Measurements from ENCODE around the gene AXDND1.
A peak's percentile ranks its signal among the peaks of the same experiment; 100 is the strongest.
"Not testable (repeated sequence)": the region's sequence is repeated elsewhere in the genome, so short reads cannot be mapped to it uniquely, and the experiment has no call there.

AXDND1 gene

GRCh38 chr1:179369751-179370341 is 4.1 kb downstream of the AXDND1 start:
- DNase-seq (ENCODE audit: low spot score), result peak; percentile 76

DNA sequence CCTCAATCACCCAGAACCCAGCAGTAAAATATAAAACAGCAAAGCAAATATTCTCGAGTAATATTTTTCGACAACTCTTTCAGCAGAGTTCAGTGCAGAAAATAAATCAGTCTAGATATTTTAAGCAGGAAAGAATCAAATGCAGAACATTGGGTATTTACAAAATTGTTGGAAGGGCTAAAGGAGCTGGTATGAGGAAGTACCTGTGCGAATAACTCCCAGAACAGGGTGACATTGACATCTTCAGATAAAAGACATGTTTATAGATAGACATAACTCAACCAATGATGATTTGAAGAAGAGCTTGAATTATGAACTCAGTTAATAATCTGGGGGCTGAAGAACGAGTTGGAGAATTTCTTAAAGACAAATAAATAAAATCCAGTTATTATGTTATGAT is 6.4 kb downstream of the AXDND1 start:
- no peak for DNase-seq (ENCODE audit: low spot score)

DNA sequence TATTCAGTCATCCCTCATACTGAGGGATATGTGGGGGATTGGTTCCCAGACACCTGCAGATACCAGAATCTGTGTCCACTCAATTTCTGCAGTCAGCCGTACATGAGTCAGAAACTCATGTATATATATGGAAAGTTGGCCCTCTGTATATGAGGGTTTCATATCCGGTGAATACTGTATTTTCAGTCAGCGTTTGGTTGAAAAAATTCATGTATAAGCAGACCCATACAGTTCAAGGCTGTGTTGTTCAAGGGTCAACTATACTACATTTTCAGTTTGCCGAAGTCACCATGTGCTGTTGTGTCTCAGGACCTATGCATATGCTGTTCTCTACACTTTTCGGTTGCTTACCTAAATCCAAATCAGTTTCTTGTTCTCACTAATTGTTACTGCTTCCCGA is 10.5 kb downstream of the AXDND1 start:
- DNase-seq (ENCODE audit: low spot score), result no peak

- DNase-seq (ENCODE audit: low spot score), result no peak
Measured at GRCh38 chr1:179380299-179380698, 14.5 kb downstream of the AXDND1 start.

- no peak for DNase-seq (ENCODE audit: low spot score)
Measured at GRCh38 chr1:179384027-179384426, 18.3 kb downstream of the AXDND1 start.

DNA sequence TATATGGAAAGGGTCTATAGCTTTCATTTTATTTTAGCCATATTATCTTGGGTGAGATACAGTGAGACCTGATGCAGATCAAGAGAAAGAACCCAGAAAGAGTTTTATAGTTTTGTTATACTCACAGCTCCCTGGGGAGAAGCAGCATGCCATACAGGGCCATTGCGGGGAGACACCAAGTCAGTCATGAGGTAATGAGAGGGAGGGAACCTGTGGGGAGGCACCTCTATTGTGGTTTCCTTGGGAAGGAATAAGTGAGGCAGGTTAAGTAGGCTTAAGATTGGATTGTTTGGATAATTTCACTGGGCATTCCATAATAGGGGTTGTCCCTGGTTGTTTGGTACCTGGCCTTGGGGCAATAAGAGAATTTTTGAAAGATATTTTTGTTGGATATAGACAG is 19.7 kb downstream of the AXDND1 start:
- no peak for DNase-seq (ENCODE audit: low spot score)

GRCh38 chr1:179393721-179394120 is 27.9 kb downstream of the AXDND1 start:
- no peak for DNase-seq (ENCODE audit: low spot score)

DNA sequence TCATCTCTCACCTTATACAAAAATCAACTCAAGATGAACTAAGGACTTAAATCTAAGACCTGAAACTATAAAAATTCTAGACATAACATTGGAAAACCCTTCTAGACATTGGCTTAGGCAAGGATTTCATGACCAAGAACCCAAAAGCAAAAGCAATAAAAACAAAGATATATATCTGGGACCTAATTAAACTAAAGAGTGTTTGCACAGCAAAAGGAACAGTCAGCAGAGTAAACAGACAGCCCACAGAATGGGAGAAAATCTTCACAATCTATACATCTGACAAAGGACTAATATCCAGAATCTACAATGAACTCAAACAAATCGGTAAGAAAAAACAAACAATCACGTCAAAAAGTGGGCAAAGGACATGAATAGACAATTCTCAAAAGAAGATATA is 33.6 kb downstream of the AXDND1 start:
- not testable (repeated sequence) for DNase-seq (ENCODE audit: low spot score)

GRCh38 chr1:179417760-179418159 is 52.0 kb downstream of the AXDND1 start:
- DNase-seq (ENCODE audit: low spot score), result not testable (repeated sequence)

GRCh38 chr1:179418706-179419105 is 52.9 kb downstream of the AXDND1 start:
- DNase-seq (ENCODE audit: low spot score), result not testable (repeated sequence)

DNA sequence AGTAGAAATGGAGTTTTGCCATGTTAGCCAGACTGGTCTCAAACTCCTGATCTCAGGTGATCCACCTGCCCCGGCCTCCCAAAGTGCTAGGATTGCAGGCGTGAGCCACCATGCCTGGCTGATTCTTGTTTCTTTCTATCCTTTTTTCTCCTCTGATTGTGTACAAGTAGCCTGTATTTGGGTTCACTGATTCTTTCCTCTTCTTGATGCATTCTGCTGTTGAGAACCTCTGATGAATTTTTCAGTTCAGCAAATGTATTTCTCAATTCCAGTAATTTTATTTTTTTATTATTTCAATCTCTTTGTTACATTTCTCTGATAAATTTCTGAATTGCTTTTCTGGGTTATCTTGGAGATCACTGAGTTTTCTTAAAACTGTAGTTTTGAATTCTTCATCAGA is 58.8 kb downstream of the AXDND1 start:
- no peak for DNase-seq (ENCODE audit: low spot score)

DNA sequence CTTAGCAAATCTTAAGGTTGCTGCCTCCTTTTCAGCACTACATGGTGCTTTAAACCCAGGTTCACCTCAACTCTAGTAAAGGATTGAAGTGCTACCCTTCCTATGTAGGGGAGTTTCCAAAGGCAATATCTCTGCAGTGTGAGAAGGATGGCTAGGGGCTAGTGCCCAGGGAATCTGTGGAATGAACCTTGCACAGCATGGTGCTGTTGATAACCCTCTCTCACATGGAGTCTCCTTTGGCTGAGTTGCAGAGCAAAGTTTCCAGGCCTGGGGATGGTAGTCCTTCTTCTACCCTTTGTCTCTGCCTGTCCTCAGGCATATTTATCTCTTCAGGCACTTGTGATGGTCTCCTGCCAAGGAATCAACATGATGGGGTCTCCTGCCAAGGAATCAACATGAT is 59.4 kb downstream of the AXDND1 start:
- no peak for DNase-seq (ENCODE audit: low spot score)

DNA sequence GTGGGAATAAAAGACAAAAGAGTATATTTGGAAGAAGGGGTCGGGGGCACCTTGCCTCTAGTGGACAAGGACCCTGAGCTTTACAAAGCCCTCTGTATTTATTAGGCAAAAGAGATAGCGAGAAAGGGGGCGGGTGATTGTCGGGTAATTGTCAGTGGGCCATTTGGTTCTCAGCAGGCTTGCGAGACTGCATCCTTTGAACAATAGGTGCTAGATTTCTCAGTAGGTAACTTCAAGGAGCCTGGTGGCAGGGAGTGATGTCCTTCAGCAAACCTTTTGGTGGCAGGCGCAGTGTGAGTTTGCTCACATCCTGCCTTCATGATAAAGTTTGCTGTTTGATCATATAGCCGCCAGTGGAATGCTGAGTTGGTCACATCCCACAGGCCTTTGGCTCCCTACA is 71.4 kb downstream of the AXDND1 start:
- no peak for DNase-seq (ENCODE audit: low spot score)

- not testable (repeated sequence) for DNase-seq (ENCODE audit: low spot score)
Measured at GRCh38 chr1:179439646-179440045, 73.9 kb downstream of the AXDND1 start.

- DNase-seq (ENCODE audit: low spot score), result not testable (repeated sequence)
Measured at GRCh38 chr1:179440301-179440700, 74.5 kb downstream of the AXDND1 start.

DNA sequence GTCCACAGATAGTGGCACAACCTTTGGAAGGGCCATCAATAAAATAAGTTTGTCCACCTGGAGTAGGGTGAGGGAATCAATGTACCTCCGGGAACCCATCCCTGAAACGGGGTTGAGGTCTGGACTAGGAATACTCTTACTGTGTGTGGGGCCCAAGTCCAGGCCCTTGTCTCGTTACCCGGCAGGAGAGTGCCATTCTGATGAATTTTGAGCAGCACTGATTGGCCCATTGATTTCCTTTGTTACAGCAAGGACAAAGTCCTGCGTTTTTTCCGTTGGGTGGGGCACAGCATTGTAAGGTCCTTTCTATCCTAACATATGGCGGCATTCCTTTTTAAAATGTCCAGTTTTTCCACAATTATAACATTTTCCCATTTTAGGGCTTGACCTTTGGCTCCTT is 75.2 kb downstream of the AXDND1 start:
- no peak for DNase-seq (ENCODE audit: low spot score)

DNA sequence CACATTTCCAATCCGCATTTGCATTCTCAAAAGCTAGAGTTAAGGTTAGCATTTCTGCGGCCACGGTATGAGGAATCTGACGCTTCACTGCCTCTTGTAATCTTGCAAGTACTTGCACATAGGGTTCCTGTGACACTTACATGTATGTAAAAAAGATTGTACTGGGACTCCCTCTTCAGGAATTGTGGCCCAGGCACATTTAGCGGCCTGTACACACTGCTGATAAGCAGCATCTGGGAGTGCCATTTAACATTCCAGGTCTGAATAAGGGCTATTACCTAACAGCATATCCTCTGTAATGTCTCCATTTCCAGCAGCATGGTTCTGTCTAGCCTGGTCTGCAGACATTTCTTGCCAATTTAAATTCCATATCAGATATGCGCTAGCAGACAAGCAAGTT is 75.7 kb downstream of the AXDND1 start:
- no peak for DNase-seq (ENCODE audit: low spot score)

DNA sequence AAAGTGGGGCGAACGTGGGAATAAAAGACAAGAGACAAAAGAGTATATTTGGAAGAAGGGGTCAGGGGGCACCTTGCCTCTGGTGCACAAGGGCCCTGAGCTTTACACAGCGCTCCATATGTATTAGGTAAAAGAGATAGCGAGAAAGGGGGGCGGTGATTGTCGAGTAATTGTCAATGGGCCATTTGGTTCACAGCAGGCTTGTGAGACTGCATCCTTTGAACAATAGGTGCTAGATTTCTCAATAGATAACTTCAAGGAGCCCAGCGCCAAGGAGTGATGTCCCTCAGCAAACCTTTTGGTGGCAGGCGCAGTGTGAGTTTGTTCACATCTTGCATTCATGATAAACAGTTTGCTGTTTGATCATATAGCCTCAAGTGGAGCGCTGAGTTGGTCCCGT is 77.1 kb downstream of the AXDND1 start:
- not testable (repeated sequence) for DNase-seq (ENCODE audit: low spot score)

DNA sequence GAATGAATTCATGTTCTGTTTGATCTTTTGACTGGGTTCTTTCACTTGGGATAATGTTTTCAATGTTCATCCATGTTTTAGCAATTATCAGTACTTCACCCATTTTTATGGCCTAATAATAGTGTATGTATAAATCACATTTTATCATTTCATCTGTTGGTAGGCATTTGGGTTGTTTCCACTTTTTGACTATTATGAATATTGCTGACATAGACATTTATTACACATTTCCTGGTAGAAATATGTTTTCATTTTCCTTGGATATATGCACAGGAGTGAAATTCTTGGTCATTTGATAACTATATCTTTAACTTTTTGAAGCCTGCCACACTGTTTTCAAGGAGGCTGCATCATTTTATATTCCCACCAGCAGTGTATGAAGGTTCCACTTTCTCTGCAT is 79.8 kb downstream of the AXDND1 start:
- no peak for DNase-seq (ENCODE audit: low spot score)

DNA sequence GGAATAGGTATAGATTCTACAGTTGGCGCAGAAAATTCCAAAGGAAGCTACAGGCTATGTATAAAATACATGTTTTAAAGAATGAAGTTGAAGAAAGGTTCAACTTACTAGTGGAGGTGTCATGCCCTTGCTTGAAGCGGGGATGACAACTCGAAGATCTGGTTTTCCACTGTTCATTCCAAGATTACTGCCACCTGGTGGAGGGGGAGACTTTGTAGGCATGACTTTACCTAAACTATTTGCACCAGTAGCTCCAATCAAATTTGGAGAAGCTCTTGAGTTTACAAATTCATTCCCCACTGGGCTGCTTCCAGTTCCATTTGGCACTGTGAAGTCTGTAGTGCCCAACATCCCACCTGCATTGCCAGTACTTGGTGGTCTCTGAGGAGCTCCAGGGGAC is 81.7 kb downstream of the AXDND1 start:
- peak; percentile 3 for DNase-seq (ENCODE audit: low spot score)

- no peak for DNase-seq (ENCODE audit: low spot score)
Measured at GRCh38 chr1:179448437-179449149, 82.8 kb downstream of the AXDND1 start.

- DNase-seq (ENCODE audit: low spot score), result not testable (repeated sequence)
Measured at GRCh38 chr1:179459606-179460206, 93.9 kb downstream of the AXDND1 start.

GRCh38 chr1:179465661-179466060 is 99.9 kb downstream of the AXDND1 start:
- DNase-seq (ENCODE audit: low spot score), result not testable (repeated sequence)

DNA sequence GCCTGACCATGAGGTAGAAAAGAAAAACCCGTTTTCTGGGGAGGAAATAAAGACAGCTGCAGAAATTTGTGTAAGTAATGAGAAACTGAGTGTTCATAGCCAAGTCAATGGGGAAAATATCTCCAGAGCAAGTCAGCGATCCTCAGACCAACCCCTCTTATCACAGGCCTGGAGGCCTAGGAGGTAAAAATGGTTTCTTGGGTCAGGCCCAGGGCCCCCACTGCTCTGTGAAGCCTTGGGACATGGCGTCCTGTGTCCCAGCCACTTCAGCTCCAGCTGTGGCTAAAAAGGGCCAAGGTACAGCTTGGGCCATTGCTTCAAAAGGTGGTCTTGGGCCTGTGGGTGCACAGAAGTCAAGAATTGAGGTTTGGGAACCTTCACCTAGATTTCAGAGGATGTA is 108.9 kb downstream of the AXDND1 start:
- DNase-seq (ENCODE audit: low spot score), result no peak
